LHCN-M2 (cell line): Measurements from ENCODE around the gene APCDD1L. TPM values are rescaled to one million over a fixed set of nuclear protein-coding genes. Genes with fewer than 3 reads are reported as not detected.
A peak's percentile ranks its signal among the peaks of the same experiment; 100 is the strongest.
"Not testable (repeated sequence)": the region's sequence is repeated elsewhere in the genome, so short reads cannot be mapped to it uniquely, and the experiment has no call there.

Experiments used
- DNase-seq: peaks from one replicate; pipeline ENCODE4 v3.0.0-alpha.2; 2012; ENCODE audit warnings: low read depth
- total RNA-seq: library from RNA; depleted of rRNA; stranded (reverse); fragments of >200 nt; gene quantifications from 2 replicates; pipeline ENCODE4 v1.2.3, GENCODE V29; 2014

Gene APCDD1L
- total RNA-seq, 1 experiment from 2014 or later, result 0.34 TPM

DNA sequence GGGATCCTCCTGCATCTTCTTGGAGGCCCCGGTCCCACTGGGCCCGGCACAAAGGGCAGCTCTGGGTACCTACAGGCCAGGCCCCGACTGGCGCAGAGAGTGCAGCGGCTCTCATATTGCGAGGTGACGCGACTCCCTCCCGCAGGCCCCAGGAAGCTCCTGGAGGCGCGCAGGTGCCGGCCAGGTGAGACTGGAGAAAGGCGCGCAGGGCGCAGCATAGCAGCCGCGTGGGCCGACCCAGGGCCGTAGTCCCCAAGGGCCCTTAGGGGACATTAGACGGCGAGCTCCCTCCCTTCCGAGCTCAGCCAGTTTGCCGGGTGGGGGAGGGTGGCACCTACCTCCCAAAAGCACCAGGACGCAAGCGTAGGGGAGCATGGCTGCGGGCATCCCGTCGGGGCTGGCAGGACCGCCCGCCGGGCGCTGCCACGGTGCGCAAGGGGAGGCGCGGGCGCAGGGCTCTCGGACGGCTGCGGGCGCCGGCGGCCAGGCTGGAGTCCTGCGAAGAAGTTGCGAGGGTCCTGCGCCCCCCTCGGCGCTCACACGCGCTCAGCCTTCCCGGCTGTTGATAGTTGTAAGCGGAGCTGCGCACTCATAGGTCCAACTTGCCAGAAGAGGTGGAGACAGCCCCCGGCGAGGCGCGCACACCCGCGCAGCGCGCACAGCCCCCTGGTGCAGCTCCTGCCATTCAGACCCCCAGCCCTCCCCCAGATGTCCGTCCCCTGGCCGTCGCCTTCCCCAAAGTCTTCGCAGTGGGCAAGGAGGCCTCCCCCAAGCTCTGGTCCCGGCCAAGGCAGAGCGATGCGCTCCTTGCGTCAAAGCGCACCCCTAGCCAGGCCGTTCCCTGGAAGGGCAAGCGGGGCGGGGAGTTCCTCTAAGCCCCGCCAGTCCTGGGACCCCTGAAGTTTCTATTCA is 622 bp downstream of the APCDD1L start:
- no peak for DNase-seq

DNA sequence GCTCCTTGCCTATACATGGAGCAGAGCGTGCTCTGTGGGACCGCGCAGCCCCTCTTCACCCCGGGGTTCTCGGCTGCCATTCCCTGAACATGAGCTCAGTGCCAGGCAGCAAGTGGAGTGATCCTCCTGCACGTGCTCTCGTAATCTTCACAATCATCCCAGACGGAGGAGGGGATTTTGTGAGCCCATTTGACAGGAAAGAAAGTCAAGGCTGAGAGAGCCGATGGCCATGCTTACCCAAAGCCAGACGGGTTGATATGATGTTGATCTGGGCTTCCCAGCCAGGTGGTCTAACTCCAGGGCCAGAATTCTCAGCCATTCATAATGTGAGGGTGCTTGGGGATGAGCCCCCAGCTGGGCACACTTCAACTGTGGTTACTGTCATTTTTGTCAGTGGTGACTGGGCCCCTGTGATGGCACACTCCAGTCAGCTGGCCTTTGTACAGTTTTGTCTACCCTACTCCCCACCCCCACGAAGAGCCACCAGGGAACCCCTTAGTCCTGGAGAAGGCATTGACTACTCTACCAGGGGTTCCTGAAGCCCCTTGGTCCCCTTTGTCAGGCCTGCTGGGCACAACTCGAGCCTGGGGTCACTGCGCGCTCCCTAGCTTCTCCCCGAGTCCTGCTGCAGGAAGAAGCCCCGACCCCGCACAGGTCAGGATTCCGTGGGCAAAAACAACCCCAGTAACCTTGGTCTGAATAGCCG is 1.5 kb downstream of the APCDD1L start:
- DNase-seq, result no peak

DNA sequence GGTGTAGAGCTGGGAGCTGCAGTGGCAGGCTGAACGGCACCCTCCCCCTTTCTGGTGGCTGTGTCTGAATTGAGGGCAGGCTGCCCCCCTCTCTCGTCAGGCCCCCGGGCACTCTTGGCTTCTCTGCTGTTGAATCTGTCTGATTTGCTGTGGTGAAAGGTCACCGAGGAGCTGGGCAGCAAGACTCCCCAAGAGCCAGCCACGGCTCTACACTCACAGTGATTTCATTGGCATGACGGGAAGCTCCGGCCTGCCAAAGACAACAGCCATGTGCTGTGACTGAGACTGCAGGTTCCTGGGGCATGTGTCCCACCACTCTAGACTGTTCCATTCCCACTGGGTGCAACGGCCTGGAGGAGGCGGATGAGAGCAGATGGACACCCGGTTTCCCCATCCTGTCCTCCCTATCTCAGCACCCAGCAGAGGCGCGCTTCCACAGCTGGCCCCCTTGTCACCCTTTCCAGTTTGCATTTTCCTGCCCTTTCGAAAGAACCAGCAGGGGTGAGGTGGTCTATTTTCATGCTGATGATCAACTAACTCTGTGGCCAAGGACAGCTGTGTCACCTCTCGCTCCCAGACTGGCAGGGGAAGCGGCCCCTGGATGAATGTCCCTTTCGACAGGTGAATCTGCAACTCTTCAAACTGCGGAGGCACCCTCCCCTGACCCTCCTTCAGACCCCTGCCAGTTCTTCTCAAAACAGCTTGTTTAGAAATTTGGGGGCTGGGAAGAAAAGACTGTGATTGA is 2.2 kb downstream of the APCDD1L start:
- no peak for DNase-seq

DNA sequence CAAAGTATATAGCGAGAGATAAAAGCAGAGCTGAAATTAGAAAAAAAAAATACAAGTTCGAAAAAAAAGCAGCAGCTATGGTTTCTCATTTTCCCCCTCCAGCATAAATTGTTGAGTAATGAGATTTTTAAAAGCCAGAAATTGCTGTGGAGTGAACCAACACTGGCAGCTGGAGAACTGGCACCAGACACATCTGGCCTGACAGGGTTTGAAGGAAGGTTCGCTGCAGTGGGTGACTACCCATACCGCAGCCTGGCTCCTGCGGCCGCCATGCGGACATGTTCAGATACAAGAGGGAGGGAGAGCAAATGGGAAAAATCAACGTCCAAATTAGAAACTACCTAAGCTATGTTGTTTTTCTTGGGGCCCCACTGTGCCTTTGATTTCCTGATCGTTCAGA is 3.3 kb downstream of the APCDD1L start:
- peak; percentile 64 for DNase-seq

DNA sequence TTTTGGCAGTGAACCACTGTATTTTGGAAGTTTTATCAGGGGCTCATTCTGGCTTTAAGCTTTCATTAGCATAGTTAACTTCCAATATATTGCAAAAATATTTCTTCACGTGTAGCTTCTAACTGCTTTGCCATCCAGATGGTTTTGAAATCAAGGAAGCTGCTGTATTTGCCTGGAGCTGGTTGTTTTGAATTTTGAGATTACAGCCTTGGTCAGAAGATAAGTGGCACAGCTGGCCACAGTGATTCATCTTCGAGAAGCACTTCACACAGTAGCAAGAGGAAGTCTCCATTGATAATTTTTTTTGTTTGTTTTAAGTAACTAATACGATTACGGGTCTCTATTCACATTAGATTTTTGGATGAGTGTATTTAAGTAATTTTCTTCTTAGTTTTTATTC is 3.8 kb downstream of the APCDD1L start:
- DNase-seq, result peak; percentile 80

DNA sequence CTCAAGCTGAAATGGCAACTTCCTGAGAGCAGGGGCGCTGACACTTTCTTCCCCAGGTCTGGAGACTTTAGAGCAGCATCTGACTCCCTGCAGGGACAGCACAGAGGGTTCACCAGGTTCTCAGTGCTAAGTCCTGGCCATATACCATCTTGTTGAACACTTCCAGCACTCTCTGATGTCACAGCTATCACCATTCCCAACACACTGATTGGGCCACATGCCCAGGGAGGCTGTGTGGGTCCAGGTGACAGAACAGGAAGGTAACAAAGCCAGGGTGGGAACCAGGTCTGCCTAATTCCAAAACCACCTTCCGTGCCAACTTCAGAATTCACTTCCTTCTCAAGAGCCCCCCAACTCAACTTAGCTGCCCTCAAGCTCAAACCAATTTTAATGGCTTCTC is 4.3 kb downstream of the APCDD1L start:
- DNase-seq, result no peak

DNA sequence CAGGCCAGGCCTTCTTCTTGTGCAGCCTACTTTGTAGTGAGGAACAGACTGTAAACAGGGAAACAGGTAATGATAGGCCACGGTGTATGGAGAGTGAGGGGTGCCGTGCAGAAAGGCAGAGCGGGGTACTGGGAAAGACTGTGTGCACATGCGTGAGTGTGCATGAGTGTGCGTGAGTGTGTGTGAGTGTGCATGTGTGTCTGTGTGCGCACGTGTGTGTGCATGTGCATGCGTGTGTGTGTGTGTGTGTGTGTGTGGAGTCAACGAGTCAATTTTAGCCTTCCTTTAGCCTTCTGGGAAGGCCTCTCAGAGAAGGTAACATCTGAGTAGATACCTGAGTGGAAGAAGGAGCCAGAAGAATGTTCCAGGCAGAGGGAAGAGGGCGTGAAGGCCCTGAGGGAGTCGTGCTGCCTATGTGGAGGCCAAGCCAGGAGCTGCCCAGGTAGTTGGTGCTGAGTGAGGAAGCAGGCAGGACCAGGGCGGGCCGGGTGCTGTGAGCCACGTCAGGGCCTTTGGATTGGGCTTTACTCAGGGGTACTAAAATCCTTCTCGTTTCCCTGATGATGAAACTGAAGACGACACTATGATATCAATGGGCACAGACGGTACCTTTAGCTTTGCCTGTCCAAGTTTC is 6.3 kb downstream of the APCDD1L start:
- no peak for DNase-seq

DNA sequence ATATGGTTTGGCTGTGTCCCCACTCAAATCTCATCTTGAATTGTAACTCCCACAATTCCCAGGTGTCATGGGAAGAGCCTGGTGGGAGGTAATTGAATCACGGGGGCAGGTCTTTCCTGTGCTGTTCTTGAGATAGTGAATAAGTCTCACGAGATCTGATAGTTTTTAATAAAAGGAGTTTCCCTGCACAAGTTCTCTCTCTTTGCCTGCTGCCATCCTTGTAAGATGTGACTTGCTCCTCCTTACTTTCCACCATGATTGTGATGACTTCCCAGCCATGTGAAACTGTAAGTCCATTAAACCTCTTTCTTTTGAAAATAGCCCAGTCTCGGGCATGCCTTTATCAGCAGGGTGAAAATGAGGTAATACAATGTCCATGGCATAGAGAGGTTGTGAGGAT is 8.2 kb downstream of the APCDD1L start:
- not testable (repeated sequence) for DNase-seq

DNA sequence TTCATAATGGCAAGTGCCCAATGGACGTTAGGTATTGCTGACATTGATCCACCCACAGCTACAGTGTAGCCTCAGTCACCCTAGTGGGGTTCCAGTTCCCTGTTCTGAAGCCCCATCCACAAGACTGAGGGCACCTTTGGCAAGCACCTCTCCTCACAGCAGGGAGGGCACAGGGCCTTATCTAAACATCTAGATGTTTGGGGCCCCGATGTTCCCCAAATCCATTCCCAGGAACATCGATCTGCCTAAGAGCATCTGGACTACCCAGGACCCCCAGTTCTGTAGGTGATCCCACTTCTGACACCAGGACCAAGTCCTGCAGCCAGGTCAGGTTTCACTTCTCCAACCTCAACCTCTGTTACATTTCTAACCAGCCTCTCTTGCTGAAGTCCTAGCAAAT is 10.6 kb downstream of the APCDD1L start:
- DNase-seq, result no peak

DNA sequence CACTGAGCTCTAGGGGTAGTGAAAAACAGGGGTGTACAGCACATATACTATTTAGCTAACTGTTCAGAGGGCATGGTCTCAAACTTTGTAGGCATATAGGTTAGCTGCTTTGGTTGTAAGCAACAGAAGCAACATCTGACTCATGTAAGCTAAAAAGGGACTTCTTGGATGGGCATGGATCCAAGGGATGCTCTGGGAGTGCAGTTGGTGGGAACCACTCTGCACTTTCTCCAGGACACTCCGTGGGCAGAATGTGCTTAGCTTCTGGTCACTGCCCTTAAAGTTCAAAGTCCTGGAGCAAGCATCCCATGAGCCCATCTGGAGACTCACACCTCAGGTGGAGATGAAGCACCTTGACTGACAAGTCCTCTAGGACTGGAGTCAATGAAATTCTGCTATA is 11.5 kb downstream of the APCDD1L start:
- DNase-seq, result no peak

DNA sequence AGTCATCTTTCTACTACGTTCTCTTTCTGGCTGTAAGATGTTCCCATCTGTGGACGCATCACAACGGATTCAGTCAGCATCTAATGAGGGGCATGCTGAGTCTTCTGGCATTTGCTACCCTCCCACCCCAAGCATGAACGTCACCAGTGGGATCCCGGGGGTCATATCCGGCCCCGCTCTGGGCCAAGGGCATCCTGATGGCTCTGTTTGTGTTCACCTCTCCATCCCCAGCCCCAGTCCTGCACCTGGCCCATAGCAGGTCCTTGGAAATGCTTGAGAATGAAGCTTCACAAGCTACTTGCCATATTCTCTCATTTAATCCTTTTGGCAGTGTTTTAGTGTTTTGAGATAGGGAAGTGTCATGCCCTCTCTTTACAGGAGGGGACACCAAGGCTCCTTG is 14.9 kb downstream of the APCDD1L start:
- DNase-seq, result no peak

DNA sequence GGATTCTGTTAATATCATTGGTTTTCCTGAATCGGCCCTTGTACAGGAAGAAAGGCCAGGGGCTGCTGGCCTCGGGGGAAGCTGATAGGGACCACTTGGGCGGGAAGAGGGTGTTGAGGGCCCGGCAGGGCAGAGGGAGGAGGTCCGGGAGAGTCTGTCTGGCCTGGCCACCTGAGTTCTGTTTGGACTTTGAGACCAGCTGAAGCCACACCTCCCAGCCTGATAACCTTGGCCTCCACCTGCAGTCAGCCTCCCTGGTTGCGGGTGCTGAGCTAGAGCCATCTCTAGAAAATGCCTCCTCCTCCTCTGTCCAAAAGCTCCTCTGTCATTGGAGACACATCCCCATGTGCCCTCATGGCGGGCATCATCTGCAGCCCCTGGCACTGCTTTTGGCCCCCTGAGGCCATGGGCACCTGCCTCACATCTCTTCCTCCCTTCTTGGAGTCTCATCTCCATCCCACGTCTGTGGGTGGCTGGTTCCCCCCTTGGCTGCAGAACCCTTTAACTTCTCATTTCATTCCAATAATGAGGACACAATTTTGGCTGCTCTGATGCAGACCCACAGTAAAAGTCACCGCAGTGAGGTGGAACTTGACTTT is 16.6 kb downstream of the APCDD1L start:
- no peak for DNase-seq

DNA sequence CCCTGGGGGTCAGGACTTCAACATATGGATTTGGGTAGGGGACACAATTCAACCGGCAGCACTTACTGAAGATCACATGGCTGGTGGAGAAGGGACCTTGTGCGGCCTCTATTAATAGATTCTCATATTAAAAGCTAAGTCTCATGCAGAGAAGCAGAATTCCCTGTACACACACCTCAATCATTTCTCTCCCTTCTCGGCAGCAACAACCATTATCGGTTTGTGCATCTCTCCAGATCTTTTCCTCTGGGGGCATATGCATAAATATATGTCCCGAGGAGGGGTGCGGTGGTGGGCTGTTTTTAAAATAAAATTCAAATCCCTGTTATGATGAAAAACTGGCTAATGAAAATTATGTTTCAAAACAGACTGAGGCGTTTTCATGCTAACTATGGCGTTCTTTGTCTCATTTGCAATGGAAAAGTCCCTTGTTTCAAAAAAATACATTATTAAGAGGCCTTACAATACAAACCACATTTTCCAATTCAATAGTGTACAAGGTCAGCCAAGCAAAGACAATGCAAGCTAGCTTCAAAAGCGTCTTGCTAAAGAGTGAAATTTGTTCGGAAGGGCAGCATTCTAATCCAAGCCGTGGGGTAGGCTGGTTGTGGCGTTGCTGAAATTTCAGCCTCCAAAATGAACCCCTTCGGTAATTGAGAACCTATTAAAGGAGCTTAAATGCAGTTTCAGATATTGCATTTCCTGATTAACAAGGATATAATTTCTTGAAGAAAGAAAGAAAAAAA is 17.3 kb downstream of the APCDD1L start:
- DNase-seq, result no peak

DNA sequence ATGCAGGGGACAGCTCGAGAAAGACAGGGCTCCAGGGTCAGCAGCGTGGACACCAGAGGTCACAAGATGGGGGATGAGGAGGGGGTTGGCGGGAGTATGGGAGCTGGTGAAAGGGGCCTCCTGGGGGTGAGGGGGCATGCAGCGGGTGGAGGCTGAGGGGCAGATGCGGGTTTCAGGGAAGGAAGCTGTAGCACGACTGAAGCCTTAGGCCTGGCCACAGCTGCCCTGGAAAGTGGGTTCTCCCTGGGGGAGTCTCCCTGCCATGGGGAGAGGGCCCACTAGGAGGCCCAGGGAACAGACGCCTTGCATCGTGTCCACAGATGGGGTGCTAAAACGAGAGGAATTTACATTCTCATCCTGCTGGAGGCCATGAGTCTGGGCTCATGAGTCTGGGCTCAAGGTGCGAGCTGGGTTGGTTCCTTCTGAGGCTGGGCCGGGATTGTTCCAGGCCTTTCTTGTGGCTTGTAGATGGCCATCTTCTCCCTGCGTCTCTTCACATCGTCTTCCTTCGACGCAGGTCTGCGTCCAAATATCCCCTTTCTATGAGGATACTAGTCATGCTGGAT is 18.0 kb downstream of the APCDD1L start:
- DNase-seq, result no peak

DNA sequence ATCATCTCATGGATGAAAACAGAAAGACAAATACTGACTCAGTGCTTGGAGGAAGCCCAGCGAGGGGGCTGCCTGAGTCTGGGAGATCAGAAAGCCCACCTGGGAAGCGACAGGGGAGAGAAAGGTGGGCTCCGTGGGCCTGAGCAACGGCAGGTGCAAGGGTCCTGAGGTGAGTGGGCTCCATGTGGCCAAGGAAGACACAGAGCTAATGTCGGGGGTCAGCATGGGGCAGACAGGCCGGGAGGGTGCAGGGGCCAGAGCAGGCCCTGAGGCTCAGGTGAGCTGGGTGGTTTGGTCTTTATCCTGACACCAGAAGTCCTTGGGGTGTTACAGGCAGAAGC is 18.8 kb downstream of the APCDD1L start:
- no peak for DNase-seq

DNA sequence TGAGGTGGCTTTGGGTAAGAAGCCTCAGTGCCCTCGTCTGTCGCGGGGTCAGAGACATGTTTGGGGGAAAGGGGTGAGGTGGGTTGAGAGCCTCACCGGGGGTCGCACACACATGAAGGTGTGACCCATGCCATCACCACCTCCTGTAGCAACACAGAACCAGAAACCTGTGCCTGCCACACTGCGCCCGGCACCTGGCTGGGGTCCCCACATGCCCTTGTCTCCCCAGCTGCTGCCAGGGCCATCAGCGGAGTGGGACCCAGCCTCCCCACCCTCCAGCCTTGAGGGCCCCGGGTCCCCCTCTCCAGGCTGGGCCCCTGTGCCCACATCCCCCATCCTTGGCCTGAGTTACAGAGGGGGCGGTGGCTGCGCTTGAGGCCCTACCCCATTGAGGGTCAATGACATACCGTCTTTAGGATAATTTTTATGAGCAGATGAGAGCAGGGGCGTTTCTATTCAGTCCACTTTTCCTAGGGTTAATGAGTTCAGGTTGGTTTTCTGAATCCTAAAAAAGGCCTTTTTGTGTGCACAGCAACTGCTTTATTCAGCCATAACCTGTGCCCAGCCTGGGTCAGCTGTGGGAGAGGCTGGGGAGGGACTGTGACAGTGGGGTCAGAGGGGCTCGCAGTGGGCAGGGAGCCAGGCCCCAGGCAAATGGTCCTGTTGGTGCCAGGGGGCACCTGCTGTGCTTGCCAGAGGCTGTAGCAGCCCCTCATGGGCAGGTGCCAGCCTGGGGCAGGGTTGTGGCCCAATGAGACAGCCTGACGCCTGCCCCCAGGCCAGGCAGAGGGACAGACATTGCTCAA is 19.4 kb downstream of the APCDD1L start:
- DNase-seq, result no peak

DNA sequence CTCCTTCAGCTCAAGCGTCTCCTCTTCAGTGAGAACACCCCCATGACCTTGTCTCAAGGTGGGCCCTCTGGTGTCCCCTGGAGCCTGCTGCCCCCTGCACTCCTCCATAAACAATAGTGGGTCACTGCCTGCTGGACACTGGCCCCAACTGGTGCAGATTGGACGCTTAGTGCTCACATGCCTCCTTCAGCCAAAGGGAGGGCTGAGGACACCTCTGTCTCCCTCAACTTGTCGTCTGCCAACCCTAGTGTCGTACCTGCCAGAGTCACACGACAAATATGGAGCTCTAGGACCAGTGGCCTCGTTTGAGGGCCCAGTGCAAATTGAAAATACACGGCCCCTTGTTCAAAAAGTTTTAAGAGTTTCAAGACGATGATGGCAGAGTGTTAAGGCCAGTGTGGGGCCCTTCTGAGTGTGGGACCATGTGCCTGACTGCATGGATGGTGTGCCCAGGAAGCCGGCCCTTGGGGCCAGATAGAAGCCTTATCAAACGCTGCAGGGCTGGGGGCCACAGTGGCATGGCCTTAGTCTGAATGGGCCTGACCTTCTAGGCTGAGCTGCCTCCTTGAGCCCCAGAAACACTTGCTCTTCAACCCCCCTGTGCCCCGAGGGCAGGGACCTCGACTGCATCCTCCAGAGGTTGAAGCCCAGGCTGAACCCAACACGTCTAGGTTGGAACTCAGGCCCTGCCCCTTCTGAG is 20.1 kb downstream of the APCDD1L start:
- DNase-seq, result no peak

DNA sequence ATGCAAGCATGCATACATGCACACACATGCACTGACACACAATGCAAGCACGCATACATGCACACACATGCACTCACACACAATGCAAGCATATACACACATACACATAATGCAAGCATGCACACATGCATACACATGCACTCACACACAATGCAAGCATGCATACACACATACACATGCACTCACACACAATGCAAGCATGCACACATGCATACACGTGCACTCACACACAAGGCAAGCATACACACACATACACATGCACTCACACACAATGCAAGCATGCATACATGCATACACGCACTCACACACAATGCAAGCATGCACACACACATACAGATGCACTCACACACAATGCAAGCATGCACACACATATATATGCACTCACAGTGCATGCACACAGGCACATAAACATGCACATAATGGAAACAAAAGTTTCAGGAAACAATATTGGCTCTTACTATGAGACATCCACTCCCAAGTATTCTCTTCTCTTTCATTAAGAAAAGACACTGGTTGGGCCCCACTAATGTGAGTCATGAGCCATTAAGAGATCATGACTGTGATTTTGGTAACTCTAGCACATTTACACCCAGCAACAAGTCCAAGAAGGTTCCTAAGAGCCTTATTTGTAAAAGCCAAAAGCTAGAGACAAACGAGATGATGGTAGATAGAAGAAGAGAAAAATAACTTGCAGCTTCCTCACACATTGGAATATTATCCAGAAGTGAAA is 22.2 kb downstream of the APCDD1L start:
- DNase-seq, result peak; percentile 14
